ENCODE data around the gene CAV2.

DNA sequence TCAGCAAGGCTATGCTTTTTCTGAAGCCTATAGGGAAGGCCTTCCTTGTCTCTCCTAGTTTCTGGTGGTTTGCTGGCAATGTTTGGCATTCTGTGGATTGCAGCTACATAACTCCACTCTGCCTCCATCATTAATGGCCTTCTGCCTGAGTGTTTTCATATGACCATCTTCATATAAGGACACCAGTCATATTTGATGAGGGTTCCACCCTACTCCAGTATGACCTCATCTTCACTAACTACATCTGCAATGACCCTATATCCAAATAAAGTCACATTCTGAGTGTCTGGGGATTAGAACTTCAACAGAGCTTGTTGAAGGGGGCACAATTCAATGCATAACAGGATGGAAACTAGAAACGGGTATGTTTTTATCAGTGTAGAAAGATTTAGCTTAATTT lies 47.4 kb downstream of the CAV2 start:
- TF ChIP-seq TAF15 (IDR thresholded peaks at IDR 0.05; ENCODE audit: low read depth, low read length, poor library complexity, severe bottlenecking), result no peak
- no peak for TF ChIP-seq SETDB1 (CRISPR knock-in tag; IDR thresholded peaks at IDR 0.05; ENCODE audit: borderline replicate concordance)
- TF ChIP-seq NFIC (IDR thresholded peaks at IDR 0.05; ENCODE audit: low read length), result no peak
- TF ChIP-seq ZNF644 (CRISPR knock-in tag; IDR thresholded peaks at IDR 0.05; ENCODE audit: low read depth), result no peak
- no peak for TF ChIP-seq MTA3 (CRISPR knock-in tag; IDR thresholded peaks at IDR 0.05)
- no peak for TF ChIP-seq ZBTB1 (CRISPR knock-in tag; IDR thresholded peaks at IDR 0.05; ENCODE audit: borderline replicate concordance)
- no peak for TF ChIP-seq MED8 (CRISPR knock-in tag; IDR thresholded peaks at IDR 0.05; ENCODE audit: insufficient replicate concordance)
- TF ChIP-seq, protein P1, sequence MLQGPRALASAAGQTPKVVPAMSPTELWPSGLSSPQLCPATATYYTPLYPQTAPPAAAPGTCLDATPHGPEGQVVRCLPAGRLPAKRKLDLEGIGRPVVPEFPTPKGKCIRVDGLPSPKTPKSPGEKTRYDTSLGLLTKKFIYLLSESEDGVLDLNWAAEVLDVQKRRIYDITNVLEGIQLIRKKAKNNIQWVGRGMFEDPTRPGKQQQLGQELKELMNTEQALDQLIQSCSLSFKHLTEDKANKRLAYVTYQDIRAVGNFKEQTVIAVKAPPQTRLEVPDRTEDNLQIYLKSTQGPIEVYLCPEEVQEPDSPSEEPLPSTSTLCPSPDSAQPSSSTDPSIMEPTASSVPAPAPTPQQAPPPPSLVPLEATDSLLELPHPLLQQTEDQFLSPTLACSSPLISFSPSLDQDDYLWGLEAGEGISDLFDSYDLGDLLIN (CRISPR knock-in tag; IDR thresholded peaks at IDR 0.05; ENCODE audit: borderline replicate concordance), result no peak
- TF ChIP-seq, protein P2, sequence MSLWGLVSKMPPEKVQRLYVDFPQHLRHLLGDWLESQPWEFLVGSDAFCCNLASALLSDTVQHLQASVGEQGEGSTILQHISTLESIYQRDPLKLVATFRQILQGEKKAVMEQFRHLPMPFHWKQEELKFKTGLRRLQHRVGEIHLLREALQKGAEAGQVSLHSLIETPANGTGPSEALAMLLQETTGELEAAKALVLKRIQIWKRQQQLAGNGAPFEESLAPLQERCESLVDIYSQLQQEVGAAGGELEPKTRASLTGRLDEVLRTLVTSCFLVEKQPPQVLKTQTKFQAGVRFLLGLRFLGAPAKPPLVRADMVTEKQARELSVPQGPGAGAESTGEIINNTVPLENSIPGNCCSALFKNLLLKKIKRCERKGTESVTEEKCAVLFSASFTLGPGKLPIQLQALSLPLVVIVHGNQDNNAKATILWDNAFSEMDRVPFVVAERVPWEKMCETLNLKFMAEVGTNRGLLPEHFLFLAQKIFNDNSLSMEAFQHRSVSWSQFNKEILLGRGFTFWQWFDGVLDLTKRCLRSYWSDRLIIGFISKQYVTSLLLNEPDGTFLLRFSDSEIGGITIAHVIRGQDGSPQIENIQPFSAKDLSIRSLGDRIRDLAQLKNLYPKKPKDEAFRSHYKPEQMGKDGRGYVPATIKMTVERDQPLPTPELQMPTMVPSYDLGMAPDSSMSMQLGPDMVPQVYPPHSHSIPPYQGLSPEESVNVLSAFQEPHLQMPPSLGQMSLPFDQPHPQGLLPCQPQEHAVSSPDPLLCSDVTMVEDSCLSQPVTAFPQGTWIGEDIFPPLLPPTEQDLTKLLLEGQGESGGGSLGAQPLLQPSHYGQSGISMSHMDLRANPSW (CRISPR knock-in tag; IDR thresholded peaks at IDR 0.05; ENCODE audit: borderline replicate concordance), result no peak
- TF ChIP-seq KLF13 (CRISPR knock-in tag; IDR thresholded peaks at IDR 0.05), result no peak
- TF ChIP-seq, protein P3, sequence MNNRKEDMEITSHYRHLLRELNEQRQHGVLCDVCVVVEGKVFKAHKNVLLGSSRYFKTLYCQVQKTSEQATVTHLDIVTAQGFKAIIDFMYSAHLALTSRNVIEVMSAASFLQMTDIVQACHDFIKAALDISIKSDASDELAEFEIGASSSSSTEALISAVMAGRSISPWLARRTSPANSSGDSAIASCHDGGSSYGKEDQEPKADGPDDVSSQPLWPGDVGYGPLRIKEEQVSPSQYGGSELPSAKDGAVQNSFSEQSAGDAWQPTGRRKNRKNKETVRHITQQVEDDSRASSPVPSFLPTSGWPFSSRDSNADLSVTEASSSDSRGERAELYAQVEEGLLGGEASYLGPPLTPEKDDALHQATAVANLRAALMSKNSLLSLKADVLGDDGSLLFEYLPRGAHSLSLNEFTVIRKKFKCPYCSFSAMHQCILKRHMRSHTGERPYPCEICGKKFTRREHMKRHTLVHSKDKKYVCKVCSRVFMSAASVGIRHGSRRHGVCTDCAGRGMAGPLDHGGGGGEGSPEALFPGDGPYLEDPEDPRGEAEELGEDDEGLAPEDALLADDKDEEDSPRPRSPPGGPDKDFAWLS (CRISPR knock-in tag; IDR thresholded peaks at IDR 0.05; ENCODE audit: borderline replicate concordance), result no peak

All from HepG2 (cell line).